ENCODE measurements around the gene PAX5. TPM values are rescaled to one million over a fixed set of nuclear protein-coding genes. Genes with fewer than 3 reads are reported as not detected.

PAX5 gene
- total and polyA plus RNA-seq, 2 of the 13 experiments (the other 11 are each of a cell fraction or from before 2014, with no cell fraction given), result not detected

DNA sequence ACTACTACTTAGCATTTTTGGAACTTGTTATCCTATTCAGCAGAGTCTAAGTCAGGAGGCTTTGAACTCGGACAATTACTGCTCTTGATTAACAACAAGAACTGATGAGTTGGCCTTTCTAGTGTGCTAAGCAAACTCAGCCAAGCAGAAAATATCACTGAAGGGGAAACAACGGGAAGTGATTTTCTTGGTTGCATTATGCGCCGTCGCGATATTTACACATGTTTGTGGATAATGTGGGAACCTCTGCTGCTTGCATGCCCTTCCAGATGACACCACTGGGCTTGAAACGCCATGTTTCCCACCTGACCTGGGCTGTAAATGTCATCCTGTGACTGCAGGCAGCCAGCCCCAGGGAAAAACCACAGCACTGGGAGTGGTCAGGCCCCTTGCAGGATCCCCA lies 205.5 kb downstream of the PAX5 start:
- Histone ChIP-seq H4K20me1 (ENCODE audit: insufficient read depth, low read length) (no peaks in the 10 kb centered on the region), H3K4me1 (ENCODE audit: insufficient read depth, low read length) (peaks cover 17% of the 10 kb centered on the region), H3K4me3 (replicated peaks in 1 of 3; ENCODE audit: insufficient read depth in 1 of 3, low read depth in 2 of 3, low read length in 3 of 3) (no peak overlapping the region), H3K4me2 (ENCODE audit: low read depth, low read length) (no peak overlapping the region), H3K27me3 (ENCODE audit: control insufficient read depth in 1 of 2, insufficient read depth in 2 of 2, low read length in 2 of 2) (peaks cover 0 to 17% of the 10 kb centered on the region in 2 experiments; a peak in 1 of 5 replicates), H3K27ac (ENCODE audit: extremely low read length, insufficient read depth, low read length) (no peak overlapping the region), H3K9ac (ENCODE audit: insufficient read depth, low read depth, low read length) (no peak overlapping the region), H3K79me2 (ENCODE audit: insufficient read depth, low read length) (no peaks in the 10 kb centered on the region), H3K9me3 (ENCODE audit: low read length) (no peaks in the 10 kb centered on the region), H2AFZ (ENCODE audit: low read length) (no peak overlapping the region), H3K36me3 (replicated peaks in 1 of 2; ENCODE audit: control insufficient read depth in 1 of 2, insufficient read depth in 2 of 2, low read length in 2 of 2) (no peaks in the 10 kb centered on the region)
- WGBS (ENCODE audit: low lambda C conversion rate), result 60% methylated on average over 7 of the region's 7 CpGs
- POLR2A ChIA-PET, result no interaction called here
- CTCF ChIA-PET (ENCODE audit: low intra/inter-chr PET ratio, low total read pairs), result no interaction called here
- DNase-seq (ENCODE audit: low spot score), result no peak
- intact Hi-C loops (cut with micrococcal nuclease; ENCODE audit: unreplicated experiment), result no loop called here
- no peak for ATAC-seq
- no TSS peak for BruUV-seq (replicated peaks)
- TF ChIP-seq HMGXB4 (CRISPR knock-in tag; IDR thresholded peaks at IDR 0.05; ENCODE audit: borderline replicate concordance in 1 of 2, low read depth in 1 of 2) (no peak), ZNF746 (CRISPR knock-in tag; IDR thresholded peaks at IDR 0.05) (no peak), PHF21A (CRISPR knock-in tag; IDR thresholded peaks at IDR 0.05) (no peak), GLMP (CRISPR knock-in tag; IDR thresholded peaks at IDR 0.05; ENCODE audit: borderline replicate concordance) (no peak), MAFK (conservative IDR thresholded peaks at IDR 0.05 in 1 of 2, IDR thresholded peaks at IDR 0.05 in 1 of 2; ENCODE audit: low read length in 2 of 2) (peak in 1 of 2 experiments; percentile 21; a peak in 1 of 4 replicates)
- FAIRE-seq, result no peak
- in situ Hi-C loops (cut with HindIII; ENCODE audit: extremely low pct_ligation_motif_present, low pct_unique_long_range_greater_than_20kb), result no loop called here

Data from HepG2 (cell line).